T-helper 17 cell (primary cell): ENCODE measurements around the gene RAPH1. TPM values are rescaled to one million over a fixed set of nuclear protein-coding genes. Genes with fewer than 3 reads are reported as not detected.

Experiments
- ATAC-seq: fragments of 150-1000 bp; cut with Tn5 transposase; 2 replicates; pipeline ENCODE4 v1.10.0; 2021; ENCODE audit warnings: mild to moderate bottlenecking, moderate library complexity
- DNase-seq, 3 donors: peaks; one replicate each; pipeline versions ENCODE4 v3.0.0 to v3.0.0-alpha.2; 2020 to 2021
- H3K9me3 ChIP-seq: one replicate; pipeline ENCODE4 v1.7.0; 2013; ENCODE audit warnings: low read length, mild to moderate bottlenecking; ENCODE audit not compliant: control insufficient read depth, poor library complexity, severe bottlenecking
- H3K27ac Mint-ChIP-seq: one replicate; pipeline ENCODE4 v1.8.0; 2022; ENCODE audit warnings: mild to moderate bottlenecking, moderate library complexity, mixed read lengths
- H3K27me3 Mint-ChIP-seq: one replicate; pipeline ENCODE4 v1.8.0; 2022; ENCODE audit warnings: mixed read lengths
- H3K36me3 Mint-ChIP-seq: one replicate; pipeline ENCODE4 v1.8.0; 2022; ENCODE audit warnings: low read depth, mixed read lengths
- H3K4me1 Mint-ChIP-seq: one replicate; pipeline ENCODE4 v1.8.0; 2022; ENCODE audit warnings: mild to moderate bottlenecking, mixed read lengths
- H3K4me3 Mint-ChIP-seq: one replicate; pipeline ENCODE4 v1.8.0; 2022; ENCODE audit warnings: mild to moderate bottlenecking, moderate library complexity, mixed read lengths
- total RNA-seq, 4 donors: library from RNA in 2 of 4; stranded (reverse) in 2 of 4; gene quantifications; one replicate each; pipeline ENCODE4 v1.2.3 and lab custom pipeline; 2022 to 2026

The RAPH1 gene
- 1 to 10 TPM; 3.6 to 6.1 TPM for total RNA-seq
- 5.0 to 7.0 reads per million in 2 donors for total RNA-seq (lab: John Stamatoyannopoulos, UW)

- H3K4me3 Mint-ChIP-seq = peak within 1 kb of the TSS; percentile 93
- H3K27ac Mint-ChIP-seq = peak within 1 kb of the TSS; percentile 54
- no peaks in the 10 kb centered on the region for H3K36me3 Mint-ChIP-seq
- DNase-seq (peak; percentile 39 to 46 (median 44)), ATAC-seq (peak; percentile 69)
- H3K27me3 Mint-ChIP-seq = peaks cover 19% of the 10 kb centered on the region
- H3K4me1 Mint-ChIP-seq = peaks cover 17% of the 10 kb centered on the region
- no peaks in the 10 kb centered on the region for H3K9me3 ChIP-seq
Measured at GRCh38 chr2:203535078-203535783, at the start of gene RAPH1. TSS of gene RAPH1 (minus strand) at chr2:203535301. CDS start at chr2:203495353, 39,948 bp downstream.

GRCh38 chr2:203584784-203585183, 49.7 kb upstream of the RAPH1 start:
- Mint-ChIP-seq H3K36me3 (peaks cover 3% of the 10 kb centered on the region), H3K27ac (peak overlapping the region; percentile 57), H3K27me3 (no peaks in the 10 kb centered on the region), H3K4me3 (no peak overlapping the region), H3K4me1 (peaks cover 9% of the 10 kb centered on the region)
- no peak for DNase-seq
- no peak for ATAC-seq
- no peaks in the 10 kb centered on the region for H3K9me3 ChIP-seq

- H3K9me3 ChIP-seq = no peaks in the 10 kb centered on the region
- H3K27me3 Mint-ChIP-seq = no peaks in the 10 kb centered on the region
- no peak overlapping the region for H3K4me3 Mint-ChIP-seq
- ATAC-seq (no peak), DNase-seq (no peak)
- H3K4me1 Mint-ChIP-seq = peaks cover 11% of the 10 kb centered on the region
- peak overlapping the region; percentile 57 for H3K27ac Mint-ChIP-seq
- peaks cover 3% of the 10 kb centered on the region for H3K36me3 Mint-ChIP-seq
Measured at GRCh38 chr2:203583701-203584100, 48.6 kb upstream of the RAPH1 start.

GRCh38 chr2:203583084-203583695, 48.1 kb upstream of the RAPH1 start:
- Mint-ChIP-seq H3K36me3 (peaks cover 3% of the 10 kb centered on the region), H3K4me3 (no peak overlapping the region), H3K27ac (peak overlapping the region; percentile 57), H3K4me1 (peaks cover 11% of the 10 kb centered on the region), H3K27me3 (no peaks in the 10 kb centered on the region)
- DNase-seq (no peak), ATAC-seq (no peak)
- no peaks in the 10 kb centered on the region for H3K9me3 ChIP-seq

GRCh38 chr2:203582468-203582867, 47.4 kb upstream of the RAPH1 start:
- H3K36me3 Mint-ChIP-seq = peaks cover 3% of the 10 kb centered on the region
- no peak overlapping the region for H3K4me3 Mint-ChIP-seq
- ATAC-seq (no peak), DNase-seq (no peak)
- peaks cover 11% of the 10 kb centered on the region for H3K4me1 Mint-ChIP-seq
- no peak overlapping the region for H3K27ac Mint-ChIP-seq
- H3K9me3 ChIP-seq = no peaks in the 10 kb centered on the region
- H3K27me3 Mint-ChIP-seq = no peaks in the 10 kb centered on the region

- H3K4me3 Mint-ChIP-seq = no peak overlapping the region
- peaks cover 3% of the 10 kb centered on the region for H3K36me3 Mint-ChIP-seq
- peaks cover 8% of the 10 kb centered on the region for H3K4me1 Mint-ChIP-seq
- ATAC-seq (no peak), DNase-seq (no peak)
- no peaks in the 10 kb centered on the region for H3K27me3 Mint-ChIP-seq
- no peaks in the 10 kb centered on the region for H3K9me3 ChIP-seq
- no peak overlapping the region for H3K27ac Mint-ChIP-seq
Measured at GRCh38 chr2:203580844-203581243, 45.7 kb upstream of the RAPH1 start.

GRCh38 chr2:203579730-203580129, 44.6 kb upstream of the RAPH1 start:
- H3K4me3 Mint-ChIP-seq = no peak overlapping the region
- peaks cover 2% of the 10 kb centered on the region for H3K36me3 Mint-ChIP-seq
- H3K27ac Mint-ChIP-seq = no peak overlapping the region
- H3K9me3 ChIP-seq = no peaks in the 10 kb centered on the region
- H3K27me3 Mint-ChIP-seq = no peaks in the 10 kb centered on the region
- no peak for ATAC-seq
- DNase-seq = no peak
- peaks cover 2% of the 10 kb centered on the region for H3K4me1 Mint-ChIP-seq

- H3K27ac Mint-ChIP-seq = no peak overlapping the region
- no peak overlapping the region for H3K4me3 Mint-ChIP-seq
- H3K4me1 Mint-ChIP-seq = peaks cover 2% of the 10 kb centered on the region
- no peak for ATAC-seq
- DNase-seq = no peak
- no peaks in the 10 kb centered on the region for H3K9me3 ChIP-seq
- H3K27me3 Mint-ChIP-seq = no peaks in the 10 kb centered on the region
- H3K36me3 Mint-ChIP-seq = peaks cover 2% of the 10 kb centered on the region
Measured at GRCh38 chr2:203578759-203579643, 43.9 kb upstream of the RAPH1 start.

- no peak overlapping the region for H3K4me3 Mint-ChIP-seq
- H3K9me3 ChIP-seq = no peaks in the 10 kb centered on the region
- DNase-seq (no peak), ATAC-seq (no peak)
- H3K27ac Mint-ChIP-seq = no peak overlapping the region
- H3K27me3 Mint-ChIP-seq = no peaks in the 10 kb centered on the region
- peaks cover 5% of the 10 kb centered on the region for H3K36me3 Mint-ChIP-seq
- H3K4me1 Mint-ChIP-seq = peaks cover 2% of the 10 kb centered on the region
Measured at GRCh38 chr2:203574824-203575223, 39.7 kb upstream of the RAPH1 start.

- H3K9me3 ChIP-seq = no peaks in the 10 kb centered on the region
- ATAC-seq (no peak), DNase-seq (no peak)
- H3K4me3 Mint-ChIP-seq = no peak overlapping the region
- H3K4me1 Mint-ChIP-seq = peaks cover 2% of the 10 kb centered on the region
- H3K36me3 Mint-ChIP-seq = peaks cover 5% of the 10 kb centered on the region
- H3K27ac Mint-ChIP-seq = no peak overlapping the region
- H3K27me3 Mint-ChIP-seq = no peaks in the 10 kb centered on the region
Measured at GRCh38 chr2:203572316-203572715, 37.2 kb upstream of the RAPH1 start.

- Mint-ChIP-seq H3K27me3 (no peaks in the 10 kb centered on the region), H3K36me3 (peaks cover 3% of the 10 kb centered on the region), H3K4me3 (no peak overlapping the region), H3K27ac (no peak overlapping the region), H3K4me1 (peaks cover 2% of the 10 kb centered on the region)
- DNase-seq (no peak), ATAC-seq (no peak)
- no peaks in the 10 kb centered on the region for H3K9me3 ChIP-seq
Measured at GRCh38 chr2:203569677-203570316, 34.7 kb upstream of the RAPH1 start.

- ATAC-seq (no peak), DNase-seq (no peak)
- peaks cover 2% of the 10 kb centered on the region for H3K4me1 Mint-ChIP-seq
- no peaks in the 10 kb centered on the region for H3K27me3 Mint-ChIP-seq
- H3K36me3 Mint-ChIP-seq = no peaks in the 10 kb centered on the region
- H3K9me3 ChIP-seq = no peaks in the 10 kb centered on the region
- H3K4me3 Mint-ChIP-seq = no peak overlapping the region
- H3K27ac Mint-ChIP-seq = no peak overlapping the region
Measured at GRCh38 chr2:203567691-203568090, 32.6 kb upstream of the RAPH1 start.

GRCh38 chr2:203566161-203566560, 31.1 kb upstream of the RAPH1 start:
- H3K4me3 Mint-ChIP-seq = no peak overlapping the region
- H3K4me1 Mint-ChIP-seq = peaks cover 2% of the 10 kb centered on the region
- H3K36me3 Mint-ChIP-seq = no peaks in the 10 kb centered on the region
- H3K27ac Mint-ChIP-seq = no peak overlapping the region
- no peaks in the 10 kb centered on the region for H3K27me3 Mint-ChIP-seq
- no peaks in the 10 kb centered on the region for H3K9me3 ChIP-seq
- no peak for DNase-seq
- no peak for ATAC-seq
